ENCODE results near the gene EPB41.

The EPB41 gene

DNA sequence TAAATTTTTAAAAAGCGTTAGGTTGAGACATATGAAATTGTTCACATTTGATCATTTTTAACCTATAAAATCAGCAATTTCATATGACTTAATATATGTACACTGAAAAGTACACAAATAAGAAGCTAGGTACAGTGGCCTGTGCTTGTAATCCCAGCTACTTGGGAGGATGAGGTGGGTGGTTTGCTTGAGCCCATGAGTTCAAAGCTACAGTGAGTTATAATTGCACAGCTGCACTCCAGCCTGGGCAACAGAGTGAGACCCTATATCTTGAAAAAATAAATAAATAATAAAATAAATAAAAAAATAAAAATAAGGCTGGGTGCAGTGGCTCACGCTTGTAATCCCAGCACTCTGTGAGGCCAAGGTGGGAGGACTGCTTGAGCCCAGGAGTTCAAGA is 5.2 kb upstream of the EPB41 start:
- TF ChIP-seq, protein P1, sequence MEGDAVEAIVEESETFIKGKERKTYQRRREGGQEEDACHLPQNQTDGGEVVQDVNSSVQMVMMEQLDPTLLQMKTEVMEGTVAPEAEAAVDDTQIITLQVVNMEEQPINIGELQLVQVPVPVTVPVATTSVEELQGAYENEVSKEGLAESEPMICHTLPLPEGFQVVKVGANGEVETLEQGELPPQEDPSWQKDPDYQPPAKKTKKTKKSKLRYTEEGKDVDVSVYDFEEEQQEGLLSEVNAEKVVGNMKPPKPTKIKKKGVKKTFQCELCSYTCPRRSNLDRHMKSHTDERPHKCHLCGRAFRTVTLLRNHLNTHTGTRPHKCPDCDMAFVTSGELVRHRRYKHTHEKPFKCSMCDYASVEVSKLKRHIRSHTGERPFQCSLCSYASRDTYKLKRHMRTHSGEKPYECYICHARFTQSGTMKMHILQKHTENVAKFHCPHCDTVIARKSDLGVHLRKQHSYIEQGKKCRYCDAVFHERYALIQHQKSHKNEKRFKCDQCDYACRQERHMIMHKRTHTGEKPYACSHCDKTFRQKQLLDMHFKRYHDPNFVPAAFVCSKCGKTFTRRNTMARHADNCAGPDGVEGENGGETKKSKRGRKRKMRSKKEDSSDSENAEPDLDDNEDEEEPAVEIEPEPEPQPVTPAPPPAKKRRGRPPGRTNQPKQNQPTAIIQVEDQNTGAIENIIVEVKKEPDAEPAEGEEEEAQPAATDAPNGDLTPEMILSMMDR (IDR thresholded peaks at IDR 0.05; ENCODE audit: borderline replicate concordance, control extremely low read depth, extremely low read depth, insufficient read depth, missing control alignments) = no peak
- in situ Hi-C loops (cut with MboI; ENCODE audit: low sequenced_read_pairs, unreplicated experiment) = no loop called here
- DNase-seq (ENCODE audit: low spot score) = no peak

- in situ Hi-C loops (cut with MboI; ENCODE audit: low sequenced_read_pairs, unreplicated experiment) = no loop called here
- DNase-seq (ENCODE audit: low spot score) = no peak
- TF ChIP-seq, protein P1 (IDR thresholded peaks at IDR 0.05; ENCODE audit: borderline replicate concordance, control extremely low read depth, extremely low read depth, insufficient read depth, missing control alignments) = no peak
Measured at GRCh38 chr1:28910379-28911115, 3.8 kb upstream of the EPB41 start.

DNA sequence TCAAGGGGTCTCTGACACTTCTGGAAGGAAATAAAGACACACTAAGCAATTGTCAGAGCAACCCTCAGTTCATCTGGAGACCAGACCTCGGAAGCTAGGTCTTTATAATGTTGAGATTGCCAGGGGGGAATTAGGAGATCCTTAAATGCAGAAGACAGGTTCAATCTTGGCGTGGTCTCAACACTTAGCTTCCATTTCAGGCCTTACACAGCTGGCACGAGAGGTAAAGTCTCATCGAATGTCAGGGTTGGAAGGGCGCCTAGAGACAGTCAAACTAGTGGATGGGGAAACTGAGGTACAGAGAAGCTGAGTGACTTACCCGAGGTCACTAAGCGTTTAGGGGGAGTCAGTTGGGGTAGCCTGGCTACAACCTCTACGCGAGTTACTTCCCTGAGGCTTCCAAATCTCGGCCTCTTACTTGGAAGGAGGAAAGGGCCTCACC is 562 bp upstream of the EPB41 start:
- TF ChIP-seq, protein P1 (IDR thresholded peaks at IDR 0.05; ENCODE audit: borderline replicate concordance, control extremely low read depth, extremely low read depth, insufficient read depth, missing control alignments) = no peak
- in situ Hi-C loops (cut with MboI; ENCODE audit: low sequenced_read_pairs, unreplicated experiment) = no loop called here

DNA sequence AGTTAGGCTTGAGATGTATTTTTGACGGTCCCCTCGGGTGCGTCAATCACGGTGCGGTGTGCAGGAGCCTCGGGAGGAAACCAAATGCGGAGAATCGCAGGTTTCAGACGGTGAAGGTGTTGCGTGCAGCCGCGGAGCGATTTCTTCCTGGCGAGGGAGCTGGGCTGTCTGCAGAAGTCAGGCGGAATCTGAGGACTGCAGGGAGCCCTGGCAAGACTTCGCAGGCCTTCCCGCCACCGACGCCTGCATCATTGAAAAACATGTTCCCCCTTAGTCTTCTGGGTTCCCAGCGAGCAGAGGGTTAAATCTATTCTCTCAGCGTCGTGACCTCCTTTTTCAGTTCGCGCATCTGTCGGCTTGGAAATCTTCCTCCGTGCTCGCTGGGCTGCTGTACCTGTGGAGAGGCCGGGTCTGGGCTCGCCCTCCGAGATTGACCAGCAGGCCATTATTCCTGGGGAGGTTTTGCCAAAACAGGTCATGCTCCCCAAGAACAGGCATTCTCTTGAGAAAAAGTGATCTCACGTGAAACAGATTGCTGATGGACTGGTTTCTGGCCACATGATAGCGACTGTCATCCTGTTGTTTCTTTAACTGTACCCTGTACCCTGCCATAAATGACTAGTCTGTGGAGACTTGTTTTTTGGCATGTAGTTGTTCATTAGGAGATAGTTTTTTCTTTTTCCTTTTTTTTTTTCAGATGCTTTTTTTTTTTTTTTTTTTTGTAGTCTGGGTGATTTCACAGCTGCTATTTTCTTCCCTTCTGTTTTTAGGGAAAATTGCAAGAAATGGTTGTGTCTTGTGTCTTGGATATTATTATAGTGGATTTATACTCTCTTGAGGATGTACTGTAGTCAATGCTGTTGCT is 894 bp downstream of the EPB41 start:
- DNase-seq (ENCODE audit: low spot score) = peak; percentile 44
- in situ Hi-C loops (cut with MboI; ENCODE audit: low sequenced_read_pairs, unreplicated experiment) = no loop called here
- TF ChIP-seq, protein P1 (IDR thresholded peaks at IDR 0.05; ENCODE audit: borderline replicate concordance, control extremely low read depth, extremely low read depth, insufficient read depth, missing control alignments) = no peak

More for the DNA sequence above, 562 bp upstream of the EPB41 start:
- DNase-seq (ENCODE audit: low spot score) = no peak

DNA sequence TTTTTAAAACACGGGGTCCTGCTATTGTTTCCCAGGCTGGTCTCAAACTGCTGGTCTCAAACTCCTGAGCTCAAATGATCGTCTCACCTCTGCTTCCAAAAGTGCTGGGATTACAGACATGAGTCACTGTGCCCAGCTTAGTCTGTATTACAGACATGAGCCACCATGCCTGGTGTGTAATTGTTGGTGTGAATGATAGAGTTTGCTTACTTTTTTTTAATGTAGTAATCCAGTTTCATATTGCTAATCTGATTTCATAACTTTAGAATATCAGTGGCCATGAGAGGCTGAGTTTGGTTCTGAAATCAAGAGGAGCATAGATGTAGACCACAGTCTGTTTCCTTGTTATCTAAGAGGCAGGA is 3.4 kb downstream of the EPB41 start:
- in situ Hi-C loops (cut with MboI; ENCODE audit: low sequenced_read_pairs, unreplicated experiment) = no loop called here
- TF ChIP-seq, protein P1 (IDR thresholded peaks at IDR 0.05; ENCODE audit: borderline replicate concordance, control extremely low read depth, extremely low read depth, insufficient read depth, missing control alignments) = no peak
- no peak for DNase-seq (ENCODE audit: low spot score)

- DNase-seq (ENCODE audit: low spot score) = no peak
- in situ Hi-C loops (cut with MboI; ENCODE audit: low sequenced_read_pairs, unreplicated experiment) = no loop called here
- TF ChIP-seq, protein P1 (IDR thresholded peaks at IDR 0.05; ENCODE audit: borderline replicate concordance, control extremely low read depth, extremely low read depth, insufficient read depth, missing control alignments) = no peak
Measured at GRCh38 chr1:28921286-28921869, 7.0 kb downstream of the EPB41 start.

Measured in GM13976 (cell line).